ENCODE data around the gene FLG2. TPM values are rescaled to one million over a fixed set of nuclear protein-coding genes. Genes with fewer than 3 reads are reported as not detected.

FLG2 gene
- total and polyA plus RNA-seq, 2 of the 4 experiments (the other 2 are of a cell fraction) = 0.02 TPM; not detected in 1

DNA sequence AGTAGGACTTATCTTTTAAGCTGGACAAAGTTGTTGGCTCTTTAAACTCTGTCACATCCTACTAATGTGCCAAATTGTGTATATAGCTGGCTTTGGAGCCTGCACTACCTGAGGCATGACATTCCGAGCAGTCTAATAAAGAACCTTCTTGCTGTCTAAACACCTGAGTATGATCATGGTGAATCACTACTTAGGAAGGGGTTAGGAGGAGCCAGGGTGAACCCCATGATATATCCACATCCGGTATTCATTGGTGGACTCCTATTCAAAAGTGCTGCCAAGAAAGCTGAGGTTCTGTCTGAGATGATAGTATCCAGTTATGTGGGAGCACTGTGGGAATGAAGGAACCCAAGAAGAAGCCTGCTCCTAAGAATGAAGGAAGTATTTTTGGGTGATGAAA lies 27.1 kb upstream of the FLG2 start:
- Histone ChIP-seq H2AK5ac (ENCODE audit: low read depth, low read length) (no peak overlapping the region), H3K23ac (ENCODE audit: low read depth, low read length) (no peak overlapping the region), H2BK15ac (ENCODE audit: low read depth, low read length) (no peak overlapping the region), H2BK5ac (ENCODE audit: low read depth, low read length, poor library complexity, severe bottlenecking) (no peak overlapping the region), H3K9ac (ENCODE audit: low read depth, low read length) (no peak overlapping the region), H2AK9ac (replicated peaks; ENCODE audit: low read depth, low read length, poor library complexity) (no peak overlapping the region), H2BK120ac (ENCODE audit: low read depth, low read length) (no peak overlapping the region), H3K14ac (replicated peaks; ENCODE audit: low read depth, low read length) (no peak overlapping the region), H3K4me2 (ENCODE audit: low read depth, low read length) (no peak overlapping the region), H3K56ac (ENCODE audit: extremely low read depth, insufficient read depth, low read length) (no peak overlapping the region), H3K27ac (ENCODE audit: insufficient read depth, low read length) (no peak overlapping the region), H2AFZ (replicated peaks; ENCODE audit: low read length, poor library complexity) (no peak overlapping the region), H3K9me3 (ENCODE audit: control insufficient read depth, insufficient read depth, low read length) (no peaks in the 10 kb centered on the region), H3K18ac (ENCODE audit: low read depth, low read length) (no peak overlapping the region), H2BK20ac (ENCODE audit: low read depth, low read length) (no peak overlapping the region), H3K36me3 (ENCODE audit: control insufficient read depth, insufficient read depth, low read length) (no peaks in the 10 kb centered on the region), H4K91ac (ENCODE audit: insufficient read depth, low read depth, low read length) (no peak overlapping the region), H3K4me3 (ENCODE audit: insufficient read depth, low read depth, low read length) (no peak overlapping the region), H3K9me1 (ENCODE audit: insufficient read depth, low read length) (no peaks in the 10 kb centered on the region), H3K4ac (ENCODE audit: low read depth, low read length) (no peak overlapping the region), H4K8ac (ENCODE audit: low read depth in 2 of 2, low read length in 2 of 2) (no peak overlapping the region), H3K4me1 (ENCODE audit: control insufficient read depth, insufficient read depth, low read length) (no peaks in the 10 kb centered on the region), H3K79me1 (ENCODE audit: low read depth in 1 of 2, low read length in 2 of 2) (no peaks in the 10 kb centered on the region), H3K27me3 (ENCODE audit: control insufficient read depth, insufficient read depth, low read length) (no peaks in the 10 kb centered on the region), H4K20me1 (ENCODE audit: insufficient read depth, low read length) (no peaks in the 10 kb centered on the region), H4K5ac (ENCODE audit: low read depth, low read length) (no peak overlapping the region)
- in situ Hi-C loops (cut with MboI; ENCODE audit: low sequenced_read_pairs) = no loop called here
- no TSS peak for BruUV-seq (replicated peaks)
- ChIA-PET CTCF (no interaction called here), POLR2A (ENCODE audit: unreplicated experiment) (no interaction called here)
- TF ChIP-seq, protein P1, sequence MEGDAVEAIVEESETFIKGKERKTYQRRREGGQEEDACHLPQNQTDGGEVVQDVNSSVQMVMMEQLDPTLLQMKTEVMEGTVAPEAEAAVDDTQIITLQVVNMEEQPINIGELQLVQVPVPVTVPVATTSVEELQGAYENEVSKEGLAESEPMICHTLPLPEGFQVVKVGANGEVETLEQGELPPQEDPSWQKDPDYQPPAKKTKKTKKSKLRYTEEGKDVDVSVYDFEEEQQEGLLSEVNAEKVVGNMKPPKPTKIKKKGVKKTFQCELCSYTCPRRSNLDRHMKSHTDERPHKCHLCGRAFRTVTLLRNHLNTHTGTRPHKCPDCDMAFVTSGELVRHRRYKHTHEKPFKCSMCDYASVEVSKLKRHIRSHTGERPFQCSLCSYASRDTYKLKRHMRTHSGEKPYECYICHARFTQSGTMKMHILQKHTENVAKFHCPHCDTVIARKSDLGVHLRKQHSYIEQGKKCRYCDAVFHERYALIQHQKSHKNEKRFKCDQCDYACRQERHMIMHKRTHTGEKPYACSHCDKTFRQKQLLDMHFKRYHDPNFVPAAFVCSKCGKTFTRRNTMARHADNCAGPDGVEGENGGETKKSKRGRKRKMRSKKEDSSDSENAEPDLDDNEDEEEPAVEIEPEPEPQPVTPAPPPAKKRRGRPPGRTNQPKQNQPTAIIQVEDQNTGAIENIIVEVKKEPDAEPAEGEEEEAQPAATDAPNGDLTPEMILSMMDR (conservative IDR thresholded peaks at IDR 0.05; ENCODE audit: low read depth, low read length) = no peak
- TF ChIP-seq SMC3 (IDR thresholded peaks at IDR 0.05; ENCODE audit: low read depth, low read length) = no peak
- TF ChIP-seq RFX5 (IDR thresholded peaks at IDR 0.05; ENCODE audit: low read depth, low read length) = no peak
- TF ChIP-seq MAZ (IDR thresholded peaks at IDR 0.05; ENCODE audit: borderline replicate concordance, low read depth, low read length) = no peak
- no peak for TF ChIP-seq BHLHE40 (IDR thresholded peaks at IDR 0.05; ENCODE audit: low read depth, low read length)
- TF ChIP-seq CHD1 (IDR thresholded peaks at IDR 0.05; ENCODE audit: low read depth, low read length) = no peak
- no peak for TF ChIP-seq RCOR1 (IDR thresholded peaks at IDR 0.05; ENCODE audit: insufficient replicate concordance, low read length)
- no peak for TF ChIP-seq CEBPB (IDR thresholded peaks at IDR 0.05; ENCODE audit: low read depth, low read length)
- no peak for TF ChIP-seq NFE2L2 (IDR thresholded peaks at IDR 0.05; ENCODE audit: low read depth, low read length)
- dilution Hi-C loops (cut with HindIII; ENCODE audit: low sequenced_read_pairs, unreplicated experiment) = no loop called here
- ATAC-seq (ENCODE audit: low read depth) (no peak), DNase-seq (no peak)
- intact Hi-C loops (cut with micrococcal nuclease) = no loop called here
- no CpG with 5 or more reads among the region's 2 CpGs for WGBS, 2 experiments (ENCODE audit: extremely low coverage in 2 of 2, insufficient read length in 1 of 2)
